NCI-H1436 treated with DMSO at 0.1 percent for 48 hours (cell line): ENCODE measurements around the gene YBX2.

Experiments used
- DNase-seq: peaks from one replicate; lab custom pipeline; 2025; lab: John Stamatoyannopoulos, UW

The YBX2 gene

DNA sequence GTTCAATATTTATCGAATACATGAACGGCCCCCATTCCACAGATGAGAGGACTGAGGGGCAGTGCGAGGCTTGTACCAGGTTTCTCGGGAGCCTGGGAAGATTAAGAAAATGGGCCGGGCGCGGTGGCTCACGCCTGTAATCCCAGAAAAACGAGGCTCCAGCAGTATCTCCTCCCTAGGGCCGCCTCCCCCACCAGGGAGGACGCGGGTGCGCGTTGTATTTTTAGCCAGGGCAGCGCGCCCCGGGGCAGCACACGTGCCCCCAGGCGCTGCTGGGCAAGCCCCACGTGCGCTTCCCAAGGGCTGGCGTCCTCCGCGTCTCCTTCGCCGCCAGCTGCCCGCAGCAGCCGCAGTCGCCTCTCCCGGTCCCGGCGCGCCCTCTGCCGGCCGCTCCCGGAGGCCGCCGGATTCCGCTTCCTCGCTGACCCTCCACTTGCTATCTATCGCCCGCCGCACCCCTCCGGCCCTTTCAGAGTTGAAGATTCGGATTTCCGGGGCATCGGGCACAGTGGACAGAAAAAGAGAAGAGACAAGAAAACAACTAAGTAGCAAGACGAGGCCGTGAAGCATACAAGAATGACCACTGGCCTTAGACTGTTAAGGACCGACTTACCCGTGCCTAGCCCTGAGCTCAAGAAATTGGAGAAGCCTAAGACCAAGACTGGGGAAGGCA is 1.9 kb upstream of the YBX2 start:
- no peak for DNase-seq

DNA sequence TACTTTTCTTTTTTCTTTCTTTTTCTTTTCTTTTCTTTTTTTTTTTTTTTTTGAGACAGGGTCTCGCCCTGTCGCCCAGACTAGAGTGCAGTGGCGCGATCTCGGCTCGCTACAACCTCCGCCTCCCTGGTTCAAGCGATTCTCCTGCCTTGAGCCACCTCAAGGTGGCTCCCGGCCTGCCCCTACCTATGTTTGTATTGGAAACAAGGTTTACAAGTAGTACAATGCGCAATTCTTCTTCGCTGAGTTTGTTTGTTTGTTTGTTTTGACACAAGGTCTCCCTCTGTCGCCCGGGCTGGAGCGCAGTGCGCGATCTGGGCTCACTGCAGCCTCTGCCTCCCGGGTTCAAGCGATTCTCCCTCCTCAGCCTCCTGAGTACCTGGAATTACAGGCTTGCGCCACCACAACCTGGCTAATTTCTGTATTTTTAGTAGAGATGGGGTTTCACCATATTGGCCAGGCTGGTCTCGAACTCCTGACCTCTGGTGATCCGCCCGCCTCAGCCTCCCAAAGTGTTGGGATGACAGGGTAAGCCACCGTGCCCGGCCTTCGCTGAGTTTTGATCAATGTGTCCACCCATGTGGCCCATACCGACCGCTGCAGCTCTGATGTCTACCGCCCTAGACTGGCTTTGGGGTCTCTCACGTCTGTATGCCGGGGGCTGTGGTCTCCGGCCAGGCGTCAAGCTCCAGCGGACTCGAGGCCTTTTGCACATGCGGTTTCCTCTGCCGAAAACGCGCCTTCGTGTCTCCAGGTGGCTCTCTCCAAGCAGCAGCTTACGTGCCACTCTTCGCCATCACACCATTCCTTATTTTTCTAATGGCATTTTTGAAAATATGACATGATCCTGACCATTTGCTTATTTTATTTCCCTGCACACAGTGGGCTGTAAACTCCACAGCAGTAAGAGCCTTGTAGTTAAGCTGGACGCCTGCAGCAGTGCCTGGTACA is 1.1 kb upstream of the YBX2 start:
- DNase-seq, result no peak

DNA sequence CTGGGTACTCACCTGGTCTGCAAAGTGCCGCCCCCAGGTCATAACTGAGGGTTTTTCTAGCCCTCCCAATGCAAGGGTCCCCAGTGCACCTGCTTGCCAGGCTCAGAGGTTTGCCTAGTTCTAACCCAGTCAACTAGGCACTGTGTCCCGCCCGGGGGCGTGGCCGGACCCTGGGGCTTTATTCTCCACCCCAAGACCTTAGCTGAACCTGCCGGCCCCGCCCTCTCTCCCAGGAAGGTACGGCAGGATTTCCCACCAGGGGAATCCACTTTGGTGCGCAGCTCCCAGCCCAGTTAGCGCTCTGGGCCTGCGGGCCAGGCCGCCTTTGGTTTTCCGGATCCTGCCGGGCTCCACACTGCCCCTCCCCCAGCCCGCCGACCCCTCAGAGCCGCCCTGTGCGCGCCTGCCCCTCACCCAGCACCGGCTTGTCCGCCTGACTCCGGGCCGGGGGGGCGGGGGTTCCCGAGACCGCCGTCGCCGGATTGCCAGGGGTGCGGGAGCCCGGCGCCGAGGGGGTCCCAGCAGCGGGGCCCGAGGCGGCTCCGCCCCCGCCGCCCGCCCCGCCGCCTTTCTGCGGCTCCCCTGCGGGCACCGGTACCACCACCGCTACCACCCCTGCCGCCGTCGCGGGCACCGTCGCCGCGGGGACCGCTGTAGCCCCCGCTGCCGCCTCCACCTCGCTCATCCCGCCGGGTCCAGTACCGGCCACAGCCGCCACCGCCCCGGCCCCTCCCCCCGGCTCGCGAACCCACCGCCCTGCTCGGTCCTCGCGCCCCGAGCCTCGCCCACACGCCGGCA is 424 bp downstream of the YBX2 start:
- DNase-seq, result no peak

DNA sequence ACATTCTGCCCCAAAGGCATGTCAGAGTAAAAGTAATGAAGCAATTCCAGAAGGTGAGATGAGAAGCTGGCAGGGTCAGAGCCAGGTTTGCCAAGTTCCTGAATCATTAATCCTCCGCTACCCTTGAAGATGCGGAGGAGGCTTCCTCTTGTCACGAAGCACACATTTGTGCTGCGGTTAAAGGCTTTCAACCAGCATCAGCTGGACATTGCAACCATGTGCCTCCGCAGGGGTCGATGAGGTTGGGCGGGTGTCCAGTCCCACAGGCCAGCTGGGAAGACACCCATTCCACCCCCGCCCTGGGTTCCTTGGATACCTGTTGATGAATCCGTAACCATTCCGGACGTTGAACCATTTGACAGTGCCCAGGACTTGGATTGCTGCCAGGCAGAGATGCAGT is 1.3 kb downstream of the YBX2 start:
- no peak for DNase-seq

DNA sequence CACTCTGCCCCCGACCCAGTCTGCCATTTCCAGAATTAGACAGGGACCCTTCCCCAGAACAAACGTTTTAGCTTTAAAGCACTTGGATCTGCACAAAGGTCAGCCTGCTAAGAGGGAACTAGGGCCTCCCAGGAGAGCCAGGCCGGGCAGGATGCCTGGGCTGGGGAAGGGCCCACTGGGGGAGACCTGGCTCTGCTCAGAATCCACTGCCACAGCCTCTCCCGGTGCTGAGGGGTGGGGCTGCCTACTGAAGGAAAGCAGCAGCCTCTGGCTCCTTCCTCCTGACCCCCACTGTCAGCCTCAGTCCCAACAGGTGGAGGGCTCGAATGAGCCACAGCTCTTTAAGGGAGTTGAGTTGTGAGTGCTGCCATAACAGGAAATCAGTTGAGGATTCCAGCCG is 1.7 kb downstream of the YBX2 start:
- no peak for DNase-seq

DNA sequence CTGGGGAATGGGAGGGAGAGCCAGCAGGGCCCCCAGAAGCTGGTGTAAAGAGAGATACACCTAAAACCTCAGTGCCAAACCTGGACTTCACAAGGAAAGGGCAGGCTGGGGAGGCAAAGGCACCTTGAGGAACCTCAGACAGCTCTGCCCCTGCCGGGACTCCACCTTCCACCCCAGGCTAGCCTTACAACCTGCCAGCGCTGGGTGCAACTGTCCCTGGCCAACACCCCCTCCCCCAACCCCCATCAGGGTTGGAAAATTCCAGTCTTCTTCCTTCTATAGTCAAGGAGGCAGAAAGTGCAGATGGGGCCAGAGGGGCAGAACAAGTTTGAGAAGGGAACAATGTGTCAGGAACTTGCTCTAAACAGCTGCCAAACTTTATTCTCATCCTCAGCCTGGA is 2.2 kb downstream of the YBX2 start:
- DNase-seq, result no peak

DNA sequence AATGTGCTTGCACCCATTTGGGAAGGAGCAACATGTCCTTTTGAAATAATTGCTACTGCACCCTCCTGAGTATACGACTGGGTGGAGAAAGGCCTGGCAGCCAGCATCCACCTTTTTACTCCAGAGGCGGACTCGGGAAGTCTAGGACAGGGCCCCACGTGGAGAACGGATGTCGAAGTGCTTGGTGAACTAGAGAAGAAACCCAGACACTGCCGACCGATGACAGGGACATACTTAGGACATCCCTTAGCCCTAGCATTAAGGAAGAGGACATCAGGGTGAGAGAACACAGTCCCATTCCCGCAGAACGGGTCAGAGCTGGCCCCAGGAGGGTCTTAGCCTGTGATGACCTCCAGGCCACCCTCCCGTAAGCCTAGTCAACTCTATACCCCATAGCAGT is 3.8 kb downstream of the YBX2 start:
- no peak for DNase-seq

DNA sequence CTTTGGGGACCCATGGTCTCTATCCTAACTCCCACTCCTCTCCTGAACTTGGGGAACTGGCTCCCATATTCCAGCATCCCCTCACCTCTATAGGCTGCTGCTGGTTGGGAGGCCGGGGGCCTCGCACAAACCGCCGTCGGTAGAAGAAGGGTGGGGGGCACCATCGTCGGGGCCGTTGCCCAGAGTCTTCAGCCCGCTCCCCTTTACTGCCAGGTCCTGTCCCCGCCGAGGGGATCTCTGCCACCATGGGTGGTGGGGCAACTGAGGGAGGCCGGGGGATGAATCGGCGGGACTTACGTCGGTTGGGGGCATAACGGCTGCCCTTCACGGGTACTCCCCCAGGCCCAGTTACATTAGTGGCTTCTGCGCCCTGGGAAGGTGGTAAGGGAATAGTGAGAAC is 4.3 kb downstream of the YBX2 start:
- DNase-seq, result no peak

DNA sequence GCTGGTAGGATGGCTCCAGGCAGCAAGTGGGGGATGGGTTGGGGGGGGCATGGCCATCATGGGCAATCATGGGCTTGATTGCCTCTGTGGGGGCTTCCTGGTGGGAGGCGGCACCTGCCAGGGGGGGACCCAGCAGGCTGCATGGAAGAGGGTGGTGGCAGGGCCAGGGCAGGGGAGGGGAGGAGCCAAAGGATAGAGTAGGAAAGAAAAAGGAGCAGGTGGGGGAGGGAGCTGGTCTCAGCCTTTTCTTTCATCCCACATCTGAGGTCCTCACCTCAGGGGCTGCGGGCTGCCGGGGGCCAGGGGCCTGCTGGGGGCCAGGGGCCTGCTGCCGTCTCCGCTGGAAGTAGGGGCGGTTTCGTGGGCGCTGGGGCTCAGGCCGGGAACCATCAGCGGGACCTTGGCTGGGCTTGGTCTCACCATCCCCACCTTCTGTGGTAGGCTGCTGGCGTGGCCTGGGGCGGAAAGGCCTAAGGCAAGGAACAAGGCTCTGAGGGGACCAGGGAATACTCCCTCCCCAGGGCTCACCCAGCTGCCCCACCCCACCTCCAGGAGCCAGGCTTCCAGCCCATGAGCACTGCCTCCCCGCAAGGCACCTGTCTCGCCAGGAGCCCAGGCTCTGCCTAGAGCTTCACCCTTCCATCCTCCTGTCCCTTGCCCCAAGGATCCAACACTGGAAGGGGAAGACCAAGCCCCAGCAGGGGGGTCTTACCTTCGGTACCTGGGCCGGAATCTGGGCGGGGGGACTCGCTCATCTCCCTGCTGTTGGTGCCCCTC is 5.0 kb downstream of the YBX2 start:
- DNase-seq, result no peak

DNA sequence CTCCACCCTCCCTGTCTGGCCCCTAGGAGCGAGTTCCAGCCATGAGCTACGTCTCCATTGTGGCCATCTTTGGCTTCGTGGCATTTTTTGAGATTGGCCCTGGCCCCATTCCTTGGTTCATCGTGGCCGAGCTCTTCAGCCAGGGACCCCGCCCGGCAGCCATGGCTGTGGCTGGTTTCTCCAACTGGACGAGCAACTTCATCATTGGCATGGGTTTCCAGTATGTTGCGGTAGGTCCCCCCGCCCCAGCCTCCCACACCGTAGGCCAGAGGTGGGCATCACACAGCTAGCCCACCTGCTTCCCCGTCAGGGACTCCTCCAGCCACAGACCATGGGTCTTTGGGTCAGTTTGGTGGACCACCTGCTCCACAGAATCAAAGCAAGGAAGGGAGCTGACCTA is 8.8 kb downstream of the YBX2 start:
- DNase-seq, result no peak

DNA sequence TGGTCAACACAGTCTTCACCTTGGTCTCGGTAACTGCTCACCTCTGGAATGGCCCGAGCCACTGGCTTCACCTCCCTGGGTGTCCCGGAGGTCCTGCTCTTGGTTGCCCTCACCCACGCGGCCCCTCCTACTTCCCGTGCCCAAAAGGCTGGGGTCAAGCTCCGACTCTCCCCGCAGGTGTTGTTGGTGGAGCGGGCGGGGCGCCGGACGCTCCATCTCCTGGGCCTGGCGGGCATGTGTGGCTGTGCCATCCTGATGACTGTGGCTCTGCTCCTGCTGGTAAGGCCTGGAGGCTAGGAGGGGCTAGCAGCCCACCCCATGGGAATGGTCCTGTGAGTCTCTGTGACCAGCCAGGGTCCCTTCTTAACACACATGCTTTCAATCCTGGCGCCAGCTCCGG is 9.5 kb downstream of the YBX2 start:
- DNase-seq, result no peak

DNA sequence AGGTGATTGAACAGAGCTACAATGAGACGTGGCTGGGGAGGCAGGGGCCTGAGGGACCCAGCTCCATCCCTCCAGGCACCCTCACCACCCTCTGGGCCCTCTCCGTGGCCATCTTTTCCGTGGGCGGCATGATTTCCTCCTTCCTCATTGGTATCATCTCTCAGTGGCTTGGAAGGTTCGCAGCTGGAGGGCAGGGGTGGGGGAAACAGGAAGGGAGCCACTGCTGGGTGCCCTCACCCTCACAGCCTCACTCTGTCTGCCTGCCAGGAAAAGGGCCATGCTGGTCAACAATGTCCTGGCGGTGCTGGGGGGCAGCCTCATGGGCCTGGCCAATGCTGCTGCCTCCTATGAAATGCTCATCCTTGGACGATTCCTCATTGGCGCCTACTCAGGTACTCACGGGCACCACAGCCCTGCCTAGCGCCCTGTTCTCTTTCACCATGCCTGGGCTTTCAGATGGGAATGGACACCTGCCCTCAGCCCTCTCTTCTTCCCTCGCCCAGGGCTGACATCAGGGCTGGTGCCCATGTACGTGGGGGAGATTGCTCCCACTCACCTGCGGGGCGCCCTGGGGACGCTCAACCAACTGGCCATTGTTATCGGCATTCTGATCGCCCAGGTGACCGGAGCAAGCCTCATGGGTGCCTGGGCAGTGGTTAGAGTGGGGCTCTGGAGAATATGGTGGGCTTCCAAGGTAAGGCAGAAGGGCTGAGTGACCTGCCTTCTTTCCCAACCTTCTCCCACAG is 10.8 kb downstream of the YBX2 start:
- DNase-seq, result no peak

DNA sequence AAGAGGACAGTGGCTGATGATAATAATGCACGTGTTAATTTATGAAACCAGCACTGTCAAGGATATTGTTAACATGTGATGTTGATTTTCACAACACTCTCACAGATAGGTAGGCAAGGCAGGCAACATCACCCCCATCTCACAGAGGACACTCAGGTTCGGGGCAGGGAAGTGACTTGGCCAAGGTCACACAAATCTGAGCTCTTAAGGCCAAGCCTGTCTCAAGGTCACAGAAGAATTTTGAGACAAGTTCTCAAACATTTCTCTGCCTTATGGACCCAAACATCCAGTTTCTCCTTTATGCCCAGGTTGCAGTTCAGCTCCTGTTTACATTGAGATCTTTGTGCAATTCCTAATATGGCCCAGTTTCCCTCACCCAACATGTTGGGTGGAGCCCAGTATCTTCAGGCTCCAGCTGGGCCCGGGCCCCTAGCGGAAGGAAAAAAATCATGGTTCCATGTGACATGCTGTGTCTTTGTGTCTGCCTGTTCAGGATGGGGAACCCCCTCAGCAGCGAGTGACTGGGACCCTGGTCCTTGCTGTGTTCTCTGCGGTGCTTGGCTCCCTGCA is 11.6 kb downstream of the YBX2 start:
- DNase-seq, result no peak

DNA sequence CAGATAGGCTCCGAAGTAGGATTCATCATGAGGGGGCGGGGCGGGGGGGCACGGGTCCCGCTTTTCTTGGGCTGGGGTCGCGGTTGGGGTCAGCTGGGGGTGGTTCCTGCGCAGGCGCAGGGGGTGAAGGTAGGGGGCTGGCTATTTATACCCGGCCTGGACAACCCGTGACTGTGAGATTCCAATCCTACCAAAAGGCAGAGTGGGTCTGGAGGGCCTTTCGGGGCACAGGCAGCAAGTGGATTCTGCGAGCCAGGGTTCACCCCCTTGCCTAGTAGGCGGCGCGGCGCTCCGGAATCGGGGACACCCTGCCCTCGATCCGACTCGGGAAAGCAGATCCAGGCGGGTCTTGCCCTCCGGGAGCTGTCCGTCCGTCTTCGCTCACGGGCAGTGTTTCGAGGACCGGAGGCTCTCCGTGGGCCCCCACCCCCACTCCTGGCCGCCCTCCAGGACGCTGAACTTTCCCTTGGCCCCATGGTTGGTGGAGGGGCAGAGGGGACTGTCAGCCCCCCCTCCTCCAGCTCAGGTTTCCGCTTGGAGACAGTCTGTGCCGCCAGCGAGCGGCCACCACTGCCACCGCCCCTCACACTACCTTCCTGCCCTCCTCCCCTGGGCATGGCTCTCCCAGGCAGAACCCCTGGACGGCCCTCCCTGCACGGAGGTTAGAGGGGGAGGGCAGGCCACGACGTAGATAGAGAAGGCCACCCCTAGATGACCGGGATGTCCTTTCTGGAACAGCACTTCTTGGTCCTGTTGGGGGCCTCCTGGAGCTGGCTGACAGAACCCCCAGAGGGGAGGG is 12.3 kb downstream of the YBX2 start:
- no peak for DNase-seq

DNA sequence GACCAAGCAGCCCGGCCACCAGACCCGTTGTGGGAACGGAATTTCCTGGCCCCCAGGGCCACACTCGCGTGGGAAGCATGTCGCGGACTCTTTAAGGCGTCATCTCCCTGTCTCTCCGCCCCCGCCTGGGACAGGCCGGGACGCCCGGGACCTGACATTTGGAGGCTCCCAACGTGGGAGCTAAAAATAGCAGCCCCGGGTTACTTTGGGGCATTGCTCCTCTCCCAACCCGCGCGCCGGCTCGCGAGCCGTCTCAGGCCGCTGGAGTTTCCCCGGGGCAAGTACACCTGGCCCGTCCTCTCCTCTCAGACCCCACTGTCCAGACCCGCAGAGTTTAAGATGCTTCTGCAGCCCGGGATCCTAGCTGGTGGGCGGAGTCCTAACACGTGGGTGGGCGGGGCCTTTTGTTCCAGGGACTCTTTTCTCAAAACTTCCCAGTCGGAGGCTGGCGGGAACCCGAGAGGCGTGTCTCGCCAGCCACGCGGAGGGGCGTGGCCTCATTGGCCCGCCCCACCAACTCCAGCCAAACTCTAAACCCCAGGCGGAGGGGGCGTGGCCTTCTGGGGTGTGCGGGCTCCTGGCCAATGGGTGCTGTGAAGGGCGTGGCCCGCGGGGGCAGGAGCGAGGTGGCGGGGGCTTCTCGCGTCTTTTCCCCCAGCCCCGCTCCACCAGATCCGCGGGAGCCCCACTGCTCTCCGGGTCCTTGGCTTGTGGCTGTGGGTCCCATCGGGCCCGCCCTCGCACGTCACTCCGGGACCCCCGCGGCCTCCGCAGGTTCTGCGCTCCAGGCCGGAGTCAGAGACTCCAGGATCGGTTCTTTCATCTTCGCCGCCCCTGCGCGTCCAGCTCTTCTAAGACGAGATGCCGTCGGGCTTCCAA is 13.1 kb downstream of the YBX2 start, which contains the start of gene SLC2A4:
Gene SLC2A4, plus strand, starts transcription at position 645 of the 879 bp plus-strand sequence. Its CDS starts 217 bp downstream, at position 862.
- DNase-seq, result no peak

DNA sequence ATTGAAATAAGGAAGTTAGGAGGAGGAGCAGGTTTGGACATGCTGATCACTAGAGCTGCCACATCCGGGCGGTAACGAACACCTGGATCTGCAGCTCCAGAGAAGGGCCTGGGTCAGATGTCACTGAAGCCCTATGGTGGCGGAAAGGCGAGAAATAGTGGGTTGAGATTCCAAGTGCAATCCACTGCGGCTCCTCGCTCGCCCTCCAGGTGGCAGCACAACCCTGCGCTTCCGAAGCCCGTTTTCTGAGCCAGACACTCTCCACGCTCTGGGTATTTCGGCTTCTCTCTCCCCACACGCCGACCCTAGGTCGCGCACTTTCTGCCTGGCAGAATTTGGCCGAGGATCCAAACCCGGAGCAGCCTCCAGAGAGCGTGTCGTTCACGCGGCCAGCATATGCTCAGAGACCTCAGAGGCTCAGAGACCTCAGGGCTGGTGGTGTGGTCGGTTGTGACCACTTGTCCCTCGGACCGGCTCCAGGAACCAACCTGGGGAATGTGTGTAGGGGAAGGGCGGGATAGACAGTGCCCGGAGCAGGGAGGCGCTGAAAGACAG is 13.8 kb downstream of the YBX2 start:
- peak; percentile 41 for DNase-seq

DNA sequence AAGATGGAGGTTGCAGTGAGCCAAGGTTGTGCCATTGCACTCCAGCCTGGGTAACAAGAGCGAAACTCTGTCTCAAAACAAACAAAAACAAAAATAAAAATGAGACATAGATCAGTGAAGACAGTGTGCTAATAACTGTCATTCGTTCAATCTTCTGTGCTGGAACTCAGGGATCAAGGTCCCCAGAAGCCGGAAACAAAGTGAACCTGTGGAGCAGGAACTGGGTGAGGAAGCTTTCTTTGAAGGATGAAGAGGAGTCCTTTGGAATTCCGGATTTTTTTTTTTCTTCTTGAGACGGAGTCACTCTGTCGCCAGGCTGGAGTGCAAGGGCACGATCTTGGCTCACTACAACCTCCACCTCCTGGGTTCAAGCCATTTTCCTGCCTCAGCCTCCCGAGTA is 15.0 kb downstream of the YBX2 start:
- no peak for DNase-seq

DNA sequence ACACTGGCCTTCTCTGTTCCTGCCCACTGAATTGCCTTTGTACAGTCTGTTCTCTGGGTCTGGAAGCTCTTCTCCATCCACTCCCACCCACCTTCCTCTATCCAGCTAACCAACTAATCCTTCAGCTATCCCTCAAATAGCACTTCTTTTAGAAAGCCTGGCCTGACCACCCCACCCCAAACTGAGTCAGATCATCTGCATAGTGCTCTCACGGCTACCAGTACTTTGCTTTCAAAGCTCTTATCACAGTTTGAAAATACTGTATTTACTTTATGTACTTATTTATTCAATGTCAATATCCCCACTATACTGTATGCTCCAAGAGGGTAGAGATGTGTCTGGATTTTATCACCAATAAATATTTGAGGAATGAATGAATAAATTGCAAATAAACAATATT is 27.7 kb downstream of the YBX2 start:
- no peak for DNase-seq

DNA sequence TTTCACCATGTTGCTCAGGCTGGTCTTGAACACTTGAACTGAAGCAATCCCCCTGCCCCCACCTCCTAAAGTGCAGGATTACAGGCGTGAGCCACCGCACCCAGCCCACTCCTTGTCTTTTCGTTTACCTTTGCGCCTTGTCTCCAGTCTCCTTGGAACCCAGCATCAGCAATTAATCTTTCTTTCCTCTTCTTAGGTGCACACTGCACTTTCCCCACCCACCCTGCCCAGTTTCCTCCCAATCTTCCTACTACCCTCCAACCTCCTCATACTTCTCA is 30.7 kb downstream of the YBX2 start:
- no peak for DNase-seq
